ENCODE data around the gene CDC123. TPM values are rescaled to one million over a fixed set of nuclear protein-coding genes. Genes with fewer than 3 reads are reported as not detected.
A peak's percentile ranks its signal among the peaks of the same experiment; 100 is the strongest.

Gene CDC123
- total and polyA plus RNA-seq, 2 experiments from 2014 or later: 53.0 to 147 TPM

DNA sequence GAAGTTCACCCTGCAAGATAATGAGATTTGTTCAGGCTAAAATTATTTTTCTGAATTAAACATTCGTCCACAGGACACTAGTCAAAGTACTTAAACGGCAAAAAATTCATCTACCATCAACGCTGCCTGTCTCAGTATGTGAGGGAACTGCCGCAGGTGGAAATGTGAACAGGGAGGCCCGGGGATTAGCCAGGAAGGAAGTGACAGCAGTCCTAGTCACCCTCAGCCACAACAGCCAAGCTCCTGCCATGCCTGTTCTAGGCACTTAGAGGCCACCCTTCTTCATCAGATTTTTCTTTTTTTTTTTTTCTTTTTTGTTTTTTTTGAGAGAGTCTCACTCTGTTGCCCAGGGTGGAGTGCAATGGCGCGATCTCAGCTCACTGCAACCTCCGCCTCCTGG lies 9.7 kb upstream of the CDC123 start:
- Histone ChIP-seq H3K27me3 (no peaks in the 10 kb centered on the region), H3K36me3 (peaks cover 17% of the 10 kb centered on the region), H3K27ac (no peak overlapping the region), H3K4me3 (no peak overlapping the region), H3K4me1 (ENCODE audit: low read depth) (no peaks in the 10 kb centered on the region), H3K9me3 (ENCODE audit: low read depth) (no peaks in the 10 kb centered on the region)
- no peak for DNase-seq (ENCODE audit: low read depth in 1 of 2, low spot score in 1 of 2)
- TF ChIP-seq, protein P1, sequence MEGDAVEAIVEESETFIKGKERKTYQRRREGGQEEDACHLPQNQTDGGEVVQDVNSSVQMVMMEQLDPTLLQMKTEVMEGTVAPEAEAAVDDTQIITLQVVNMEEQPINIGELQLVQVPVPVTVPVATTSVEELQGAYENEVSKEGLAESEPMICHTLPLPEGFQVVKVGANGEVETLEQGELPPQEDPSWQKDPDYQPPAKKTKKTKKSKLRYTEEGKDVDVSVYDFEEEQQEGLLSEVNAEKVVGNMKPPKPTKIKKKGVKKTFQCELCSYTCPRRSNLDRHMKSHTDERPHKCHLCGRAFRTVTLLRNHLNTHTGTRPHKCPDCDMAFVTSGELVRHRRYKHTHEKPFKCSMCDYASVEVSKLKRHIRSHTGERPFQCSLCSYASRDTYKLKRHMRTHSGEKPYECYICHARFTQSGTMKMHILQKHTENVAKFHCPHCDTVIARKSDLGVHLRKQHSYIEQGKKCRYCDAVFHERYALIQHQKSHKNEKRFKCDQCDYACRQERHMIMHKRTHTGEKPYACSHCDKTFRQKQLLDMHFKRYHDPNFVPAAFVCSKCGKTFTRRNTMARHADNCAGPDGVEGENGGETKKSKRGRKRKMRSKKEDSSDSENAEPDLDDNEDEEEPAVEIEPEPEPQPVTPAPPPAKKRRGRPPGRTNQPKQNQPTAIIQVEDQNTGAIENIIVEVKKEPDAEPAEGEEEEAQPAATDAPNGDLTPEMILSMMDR (IDR thresholded peaks at IDR 0.05; ENCODE audit: low read depth, low read length): no peak

DNA sequence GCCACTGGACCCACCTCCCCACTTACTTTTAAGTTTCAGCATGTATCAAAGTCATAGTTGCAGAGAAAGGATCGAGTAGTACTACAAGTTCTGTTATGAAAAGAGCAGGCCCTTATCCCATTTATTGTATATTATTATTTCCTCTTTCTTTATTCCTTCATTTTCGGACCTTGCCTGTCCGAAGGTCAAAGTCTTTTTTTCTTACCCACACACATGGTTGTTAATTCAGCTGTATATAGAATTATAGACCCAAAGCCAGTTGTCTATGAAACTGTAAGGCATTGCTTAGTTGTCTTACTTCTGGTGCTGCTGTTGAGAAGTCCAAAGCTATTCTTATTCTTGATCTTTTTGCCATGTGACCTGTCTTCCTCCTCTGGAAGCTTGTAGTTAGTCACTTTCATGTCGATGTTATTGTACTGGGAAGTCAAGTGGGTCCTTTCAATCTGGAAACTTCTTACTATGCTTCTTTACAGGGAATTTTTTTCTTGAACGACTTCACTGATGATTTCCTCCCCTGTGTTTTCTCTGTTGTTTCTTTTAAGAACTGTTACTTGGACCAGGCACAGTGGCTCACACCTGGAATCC lies 8.6 kb upstream of the CDC123 start:
- Histone ChIP-seq H3K9me3 (ENCODE audit: low read depth) (no peaks in the 10 kb centered on the region), H3K27ac (no peak overlapping the region), H3K4me1 (ENCODE audit: low read depth) (no peaks in the 10 kb centered on the region), H3K36me3 (peaks cover 14% of the 10 kb centered on the region), H3K27me3 (no peaks in the 10 kb centered on the region), H3K4me3 (no peak overlapping the region)
- DNase-seq (ENCODE audit: low read depth in 1 of 2, low spot score in 1 of 2): no peak
- TF ChIP-seq, protein P1 (IDR thresholded peaks at IDR 0.05; ENCODE audit: low read depth, low read length): no peak

DNA sequence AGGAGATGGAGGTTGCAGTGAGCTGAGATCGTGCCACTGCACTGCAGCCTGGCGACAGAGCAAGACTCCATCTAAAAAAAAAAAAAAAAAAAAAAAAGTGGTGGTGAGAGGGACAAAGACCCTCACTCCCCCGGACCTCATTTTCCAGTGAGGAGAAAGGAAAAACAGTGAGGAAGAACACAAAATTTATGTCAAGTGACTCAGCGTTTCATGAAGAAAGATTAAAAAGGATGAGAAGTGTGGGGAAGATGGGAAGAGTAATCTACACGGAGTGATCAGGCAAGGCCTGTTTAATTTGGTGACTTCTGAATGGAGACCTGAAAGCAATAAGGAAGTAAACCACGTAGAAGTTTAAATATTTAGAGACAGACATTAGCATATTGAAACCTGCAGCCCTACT lies 7.3 kb upstream of the CDC123 start:
- no peaks in the 10 kb centered on the region for H3K4me1 ChIP-seq (ENCODE audit: low read depth)

DNA sequence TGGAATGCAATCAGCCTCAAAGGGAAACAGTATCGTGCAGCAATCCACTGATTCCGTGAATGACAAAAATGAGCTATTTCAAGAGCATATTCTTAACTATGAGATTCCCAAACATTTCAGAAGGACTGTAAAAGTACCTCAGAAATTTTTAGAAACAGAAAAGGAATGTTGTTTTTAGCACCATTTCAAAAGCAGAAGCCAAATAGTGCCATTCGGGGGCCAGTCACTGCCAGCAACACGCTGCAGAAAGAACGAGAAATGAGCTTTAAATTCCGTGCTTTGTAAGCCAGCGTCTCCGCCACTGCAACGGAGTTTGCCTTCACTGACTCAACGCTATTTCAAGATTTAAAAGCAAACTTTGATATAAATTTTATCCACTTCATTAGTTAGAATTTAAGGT lies 6.6 kb upstream of the CDC123 start:
- peaks cover 5% of the 10 kb centered on the region for H3K36me3 ChIP-seq
- no peaks in the 10 kb centered on the region for H3K27me3 ChIP-seq
- H3K4me3 ChIP-seq: no peak overlapping the region
- H3K9me3 ChIP-seq (ENCODE audit: low read depth): no peaks in the 10 kb centered on the region
- no peak for DNase-seq (ENCODE audit: low read depth in 1 of 2, low spot score in 1 of 2)
- H3K27ac ChIP-seq: no peak overlapping the region
- peaks cover 4% of the 10 kb centered on the region for H3K4me1 ChIP-seq (ENCODE audit: low read depth)
- TF ChIP-seq, protein P1 (IDR thresholded peaks at IDR 0.05; ENCODE audit: low read depth, low read length): no peak

More for the DNA sequence above, 7.3 kb upstream of the CDC123 start:
- TF ChIP-seq, protein P1 (IDR thresholded peaks at IDR 0.05; ENCODE audit: low read depth, low read length): no peak
- Histone ChIP-seq H3K36me3 (peaks cover 10% of the 10 kb centered on the region), H3K27me3 (no peaks in the 10 kb centered on the region), H3K4me3 (no peak overlapping the region), H3K27ac (no peak overlapping the region), H3K9me3 (ENCODE audit: low read depth) (no peaks in the 10 kb centered on the region)
- no peak for DNase-seq (ENCODE audit: low read depth in 1 of 2, low spot score in 1 of 2)

DNA sequence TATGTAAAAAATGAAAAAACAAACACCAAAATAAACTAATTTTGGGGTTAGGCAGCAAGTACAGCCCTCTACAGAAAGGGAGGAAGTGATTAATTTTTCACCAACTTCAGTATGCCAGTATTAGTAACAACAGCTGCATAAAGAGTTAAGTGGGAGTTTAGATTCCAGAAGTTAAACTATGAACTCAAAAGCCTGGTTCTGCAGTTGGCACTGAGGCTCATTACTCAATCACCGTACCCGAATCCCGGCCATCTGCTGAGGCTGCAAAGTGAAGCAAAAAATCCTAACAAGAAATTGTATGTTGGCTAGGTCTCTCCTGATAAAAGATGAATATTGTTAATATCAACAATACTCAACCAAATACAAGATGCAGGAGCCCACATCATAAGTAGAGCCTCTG lies 4.3 kb upstream of the CDC123 start:
- Histone ChIP-seq H3K36me3 (no peaks in the 10 kb centered on the region), H3K9me3 (ENCODE audit: low read depth) (no peaks in the 10 kb centered on the region), H3K4me1 (ENCODE audit: low read depth) (peaks cover 5% of the 10 kb centered on the region), H3K27me3 (no peaks in the 10 kb centered on the region), H3K4me3 (no peak overlapping the region), H3K27ac (no peak overlapping the region)
- TF ChIP-seq, protein P1 (IDR thresholded peaks at IDR 0.05; ENCODE audit: low read depth, low read length): no peak
- DNase-seq (ENCODE audit: low read depth in 1 of 2, low spot score in 1 of 2): peak in 1 of 2 donors; percentile 33

Measured in cardiac muscle cell (in vitro differentiated cells and primary cell).